Liver (tissue), 9 donors: Measurements from ENCODE around the gene BCAS4. TPM values are rescaled to one million over a fixed set of nuclear protein-coding genes. Genes with fewer than 3 reads are reported as not detected.

ENCODE experiments used
- DNase-seq: peaks from one replicate; pipeline ENCODE4 v3.0.0-alpha.2; 2017; ENCODE audit warnings: low spot score
- H3K27ac ChIP-seq, 2 donors: one replicate each; pipeline ENCODE4 v1.7.0; 2013; ENCODE audit warnings: inconsistent platforms in 2 of 2, low read length in 2 of 2, control low read depth in 1 of 2, low read depth in 1 of 2, mild to moderate bottlenecking in 1 of 2
- H3K27me3 ChIP-seq, 4 donors: one replicate each; pipeline versions ENCODE4 v1.6.1 to v1.7.0; 2013; ENCODE audit warnings: low read length in 3 of 4, inconsistent platforms in 1 of 4, mild to moderate bottlenecking in 1 of 4, moderate library complexity in 1 of 4; ENCODE audit not compliant: control insufficient read depth in 4 of 4, insufficient read depth in 4 of 4
- H3K36me3 ChIP-seq, 4 donors: one replicate each; pipeline versions ENCODE4 v1.6.1 to v1.7.0; 2013; ENCODE audit warnings: low read length in 3 of 4, mild to moderate bottlenecking in 3 of 4, low read depth in 1 of 4, moderate library complexity in 1 of 4; ENCODE audit not compliant: control insufficient read depth in 4 of 4, insufficient read depth in 3 of 4
- H3K4me1 ChIP-seq, 4 donors: one replicate each; pipeline versions ENCODE4 v1.6.1 to v1.7.0; 2013; ENCODE audit warnings: low read length in 3 of 4, mild to moderate bottlenecking in 3 of 4, moderate library complexity in 1 of 4; ENCODE audit not compliant: control insufficient read depth in 4 of 4, insufficient read depth in 4 of 4
- H3K4me3 ChIP-seq, 3 donors: one replicate each; pipeline versions ENCODE4 v1.6.1 to v1.7.0; 2013; ENCODE audit warnings: low read length in 3 of 3, control low read depth in 1 of 3, low read depth in 1 of 3, mild to moderate bottlenecking in 1 of 3
- H3K9ac ChIP-seq, 2 donors: one replicate each; pipeline ENCODE4 v1.7.0; 2013; ENCODE audit warnings: low read length in 2 of 2, mild to moderate bottlenecking in 2 of 2, moderate library complexity in 2 of 2, control low read depth in 1 of 2, low read depth in 1 of 2
- H3K9me3 ChIP-seq, 4 donors: one replicate each; pipeline versions ENCODE4 v1.6.1 to v1.7.0; 2013; ENCODE audit warnings: low read length in 3 of 4; ENCODE audit not compliant: control insufficient read depth in 4 of 4
- ATF3 ChIP-seq: IDR thresholded peaks from 2 replicates; pipeline ENCODE4 v1.6.1; 2016; ENCODE audit warnings: antibody characterized with exemption
- CTCF ChIP-seq: fragments of 150-350 bp; IDR thresholded peaks from 2 replicates; pipeline ENCODE4 v1.5.1; 2017; ENCODE audit warnings: improper control_type of control experiment, low read depth, low read length; ENCODE audit not compliant: missing input control
- EGR1 ChIP-seq, 2 donors: IDR thresholded peaks; 2 replicates each; pipeline ENCODE4 v1.6.1; 2016 to 2018; ENCODE audit warnings: antibody characterized with exemption in 2 of 2, low read depth in 2 of 2
- FOXA1 ChIP-seq: IDR thresholded peaks from 2 replicates; pipeline ENCODE4 v1.6.1; 2016; ENCODE audit warnings: antibody characterized with exemption
- FOXA2 ChIP-seq: IDR thresholded peaks from 2 replicates; pipeline ENCODE4 v1.6.1; 2016; ENCODE audit warnings: antibody characterized with exemption
- GABPA ChIP-seq, 2 donors: IDR thresholded peaks in 1 of 2; conservative IDR thresholded peaks in 1 of 2; 2 replicates each; pipeline ENCODE4 v1.6.1; 2016; ENCODE audit warnings: antibody characterized with exemption in 2 of 2, mild to moderate bottlenecking in 1 of 2, moderate library complexity in 1 of 2
- HNF4A ChIP-seq, 2 donors: conservative IDR thresholded peaks; 2 replicates each; pipeline ENCODE4 v1.6.1; 2016; ENCODE audit warnings: antibody characterized with exemption in 2 of 2, mild to moderate bottlenecking in 2 of 2
- HNF4G ChIP-seq: IDR thresholded peaks from 2 replicates; pipeline ENCODE4 v1.6.1; 2016; ENCODE audit warnings: antibody characterized with exemption
- JUND ChIP-seq, 2 donors: IDR thresholded peaks; 2 replicates each; pipeline ENCODE4 v1.6.1; 2016; ENCODE audit warnings: antibody characterized with exemption in 2 of 2
- MAX ChIP-seq: IDR thresholded peaks from 2 replicates; pipeline ENCODE4 v1.6.1; 2016; ENCODE audit warnings: antibody characterized with exemption
- NR2F2 ChIP-seq: IDR thresholded peaks from 2 replicates; pipeline ENCODE4 v1.6.1; 2016; ENCODE audit warnings: antibody characterized with exemption
- RAD21 ChIP-seq, 2 donors: IDR thresholded peaks; 2 replicates each; pipeline ENCODE4 v1.6.1; 2016; ENCODE audit warnings: antibody characterized with exemption in 2 of 2, mild to moderate bottlenecking in 2 of 2
- REST ChIP-seq: IDR thresholded peaks from 2 replicates; pipeline ENCODE4 v1.6.1; 2016; ENCODE audit warnings: antibody characterized with exemption, mild to moderate bottlenecking
- RXRA ChIP-seq, 2 donors: IDR thresholded peaks; 2 replicates each; pipeline ENCODE4 v1.6.1; 2017 to 2018; ENCODE audit warnings: antibody characterized with exemption in 2 of 2, mild to moderate bottlenecking in 1 of 2
- SP1 ChIP-seq: IDR thresholded peaks from 2 replicates; pipeline ENCODE4 v1.6.1; 2018; ENCODE audit warnings: antibody characterized with exemption, mild to moderate bottlenecking
- TAF1 ChIP-seq: conservative IDR thresholded peaks from 2 replicates; pipeline ENCODE4 v1.6.1; 2016; ENCODE audit warnings: antibody characterized with exemption, mild to moderate bottlenecking
- YY1 ChIP-seq: IDR thresholded peaks from 2 replicates; pipeline ENCODE4 v1.6.1; 2016; ENCODE audit warnings: antibody characterized with exemption, mild to moderate bottlenecking
- ZBTB33 ChIP-seq: IDR thresholded peaks from 2 replicates; pipeline ENCODE4 v1.6.1; 2016; ENCODE audit warnings: antibody characterized with exemption
- WGBS: extraction: QIAGEN DNeasy Blood & Tissue Kit; methylation state at CpG from one replicate; pipeline ENCODE4 v1.1.7; 2013; 5-methylcytosine and 5-hydroxymethylcytosine counted together
- polyA plus RNA-seq, 2 donors: library from polyadenylated mRNA; stranded (reverse) in 1 of 2; unstranded in 1 of 2; fragments of 200-250 nt in 1 of 2; fragments of >200 nt in 1 of 2; fragmentation: Nextera tagmentation in 1 of 2; extraction: Ambion mirVana in 1 of 2; gene quantifications; one replicate each; pipeline versions ENCODE4 v1.2.1 to v1.2.3, GENCODE V29; 2013 to 2015
- total RNA-seq, 2 donors: library from RNA; depleted of rRNA; stranded (reverse); fragments of >200 nt; gene quantifications; one replicate each; pipeline ENCODE4 v1.2.3, GENCODE V29; 2014
- donor health status: healthy.
- donor health status: healthy.
- donor health status: healthy.
- donor health status: healthy.
- donor health status: healthy.

Gene BCAS4
- total and polyA plus RNA-seq, 4 donors = 0.25 to 0.50 (median 0.47) TPM

- Histone ChIP-seq H3K36me3 (no peaks in the 10 kb centered on the region), H3K9me3 (no peaks in the 10 kb centered on the region), H3K4me3 (no peak overlapping the region), H3K4me1 (no peaks in the 10 kb centered on the region), H3K27me3 (no peaks in the 10 kb centered on the region), H3K9ac (no peak overlapping the region), H3K27ac (no peak overlapping the region)
- 85% methylated on average over 2 of the region's 2 CpGs for WGBS
- no peak for DNase-seq
- TF ChIP-seq GABPA (IDR thresholded peaks at IDR 0.05 in 1 of 2, conservative IDR thresholded peaks at IDR 0.05 in 1 of 2) (no peak), SP1 (no peak), HNF4G (no peak), CTCF (no peak), TAF1 (no peak), ATF3 (no peak), EGR1 (IDR thresholded peaks at IDR 0.05; ENCODE audit: low read depth in 2 of 2) (no peak), YY1 (no peak), NR2F2 (no peak), RXRA (IDR thresholded peaks at IDR 0.05) (no peak), FOXA2 (no peak), REST (no peak), RAD21 (IDR thresholded peaks at IDR 0.05) (no peak), HNF4A (conservative IDR thresholded peaks at IDR 0.05) (no peak), FOXA1 (no peak), JUND (IDR thresholded peaks at IDR 0.05) (no peak), MAX (no peak), ZBTB33 (no peak)
These were observed 31.3 kb downstream of the BCAS4 start for GRCh38 chr20:50826121-50826520.
